Transverse colon (tissue), 4 donors: Measurements from ENCODE around the gene SLC35F4. TPM values are rescaled to one million over a fixed set of nuclear protein-coding genes. Genes with fewer than 3 reads are reported as not detected.

Experiments used
- DNase-seq: peaks from one replicate; pipeline ENCODE4 v3.0.0-alpha.2; 2019
- H3K27ac ChIP-seq, 4 donors: fragments of 200-600 bp; sonication (generic); 2 replicates each; pipeline ENCODE4 v1.5.1; 2016 to 2018; ENCODE audit warnings: inconsistent platforms in 4 of 4
- H3K27me3 ChIP-seq: fragments of 200-600 bp; sonication (generic); 2 replicates; pipeline ENCODE4 v1.5.1; 2017; ENCODE audit warnings: inconsistent platforms
- H3K36me3 ChIP-seq, 4 donors: fragments of 200-600 bp; sonication (generic); 2 replicates each; pipeline ENCODE4 v1.5.1; 2017 to 2019; ENCODE audit warnings: inconsistent platforms in 4 of 4
- H3K4me1 ChIP-seq, 4 donors: fragments of 200-600 bp; sonication (generic); 2 replicates each; pipeline ENCODE4 v1.5.1; 2017 to 2020; ENCODE audit warnings: inconsistent platforms in 4 of 4
- H3K4me3 ChIP-seq, 4 donors: fragments of 200-600 bp; sonication (generic); 1 replicate in 1 of 4; 2 replicates in 3 of 4; pipeline versions ENCODE4 v1.5.1 to v1.6.1; 2017 to 2019; ENCODE audit warnings: inconsistent platforms in 4 of 4
- H3K9me3 ChIP-seq, 2 donors: fragments of 200-600 bp; sonication (generic); 2 replicates each; pipeline ENCODE4 v1.5.1; 2017 to 2019; ENCODE audit warnings: inconsistent platforms in 2 of 2
- CTCF ChIP-seq, 5 experiments: fragments of 200-600 bp in 3 of 5; fragments of 450-650 bp in 2 of 5; sonication (generic) in 3 of 5; IDR thresholded peaks; 1 replicate in 2 of 5; 2 replicates in 3 of 5; pipeline ENCODE4 v1.5.1; 2016 to 2017; ENCODE audit warnings: antibody characterized with exemption in 5 of 5, inconsistent platforms in 3 of 5, mild to moderate bottlenecking in 2 of 5, moderate library complexity in 1 of 5
- EP300 ChIP-seq: sonication (generic); formaldehyde crosslinking; IDR thresholded peaks from one replicate; pipeline ENCODE4 v1.6.1; 2017; ENCODE audit warnings: antibody characterized with exemption, low read depth
- POLR2A ChIP-seq: fragments of 450-650 bp; IDR thresholded peaks from one replicate; pipeline ENCODE4 v1.6.1; 2016; ENCODE audit warnings: antibody characterized with exemption, mild to moderate bottlenecking, moderate library complexity
- POLR2AphosphoS5 ChIP-seq, 3 donors: sonication (generic); formaldehyde crosslinking; IDR thresholded peaks; one replicate each; pipeline ENCODE4 v1.6.1; 2016; ENCODE audit warnings: antibody characterized with exemption in 3 of 3
- WGBS, 2 donors: methylation state at CpG; one replicate each; pipeline ENCODE4 v1.1.5; 2018; ENCODE audit warnings: low coverage in 1 of 2; 5-methylcytosine and 5-hydroxymethylcytosine counted together
- in situ Hi-C, 4 donors: fragments of 200-750 bp; cut with MboI; loops; one replicate each; pipeline versions ENCODE4 v1.15.0 to v1.15.1; 2017; ENCODE audit warnings: low sequenced_read_pairs in 3 of 4, low pct_ligation_motif_present in 1 of 4, low pct_unique_long_range_greater_than_20kb in 1 of 4
- intact Hi-C: fragments of 100-400 bp; cut with DNase I; formaldehyde crosslinking; loops from one replicate; pipeline ENCODE4 v1.15.1; 2023; ENCODE audit warnings: low total_unique reads
- total RNA-seq, 4 donors: library from RNA; depleted of rRNA; stranded (reverse); fragments of >200 nt; gene quantifications; one replicate each; pipeline ENCODE4 v1.1.0, GENCODE V29; 2016

Gene SLC35F4
- total RNA-seq, 4 donors from 2014 or later: not detected

GRCh38 chr14:57831981-57832380, 33.9 kb downstream of the SLC35F4 start:
- TF ChIP-seq EP300: no peak
- no peak for TF ChIP-seq CTCF (IDR thresholded peaks at IDR 0.05)
- TF ChIP-seq POLR2A: no peak
- no peak for TF ChIP-seq POLR2AphosphoS5 (IDR thresholded peaks at IDR 0.05)
- Histone ChIP-seq H3K4me1 (no peaks in the 10 kb centered on the region), H3K27ac (no peak overlapping the region), H3K9me3 (no peaks in the 10 kb centered on the region), H3K36me3 (no peaks in the 10 kb centered on the region), H3K27me3 (no peaks in the 10 kb centered on the region), H3K4me3 (no peak overlapping the region)
- in situ Hi-C loops (no loop called here), intact Hi-C loops (no loop called here)
- 15% methylated on average over 5 of the region's 5 CpGs; no CpG with 5 or more reads in 1 of the 2 donors for WGBS, 2 donors
- DNase-seq: no peak

DNA sequence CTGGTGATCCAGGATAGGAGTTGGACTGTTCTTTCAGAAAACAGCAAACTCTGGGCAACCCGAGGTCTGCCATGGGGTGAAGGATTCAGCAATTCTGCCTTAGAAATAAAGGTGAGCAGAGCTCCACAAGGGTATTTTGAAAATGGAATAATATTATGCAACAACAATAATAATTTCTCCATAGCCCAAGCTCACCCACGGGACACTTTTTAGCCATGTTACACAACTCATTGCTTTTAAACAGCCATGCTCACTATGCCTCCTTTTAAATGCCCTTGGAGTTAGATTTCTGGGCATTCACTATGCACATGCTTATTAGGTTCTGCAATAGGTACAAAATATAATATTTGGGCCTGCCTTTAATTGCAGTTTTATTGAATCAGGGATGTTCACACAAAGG, 37.2 kb downstream of the SLC35F4 start:
- Histone ChIP-seq H3K27ac (no peak overlapping the region), H3K36me3 (no peaks in the 10 kb centered on the region), H3K4me3 (no peak overlapping the region), H3K4me1 (no peaks in the 10 kb centered on the region), H3K9me3 (no peaks in the 10 kb centered on the region), H3K27me3 (no peaks in the 10 kb centered on the region)
- DNase-seq: no peak
- intact Hi-C loops (no loop called here), in situ Hi-C loops (no loop called here)
- TF ChIP-seq CTCF (IDR thresholded peaks at IDR 0.05) (no peak), POLR2AphosphoS5 (IDR thresholded peaks at IDR 0.05) (no peak), EP300 (no peak), POLR2A (no peak)
- 48 to 65% methylated on average over 2 of the region's 2 CpGs for WGBS, 2 donors

DNA sequence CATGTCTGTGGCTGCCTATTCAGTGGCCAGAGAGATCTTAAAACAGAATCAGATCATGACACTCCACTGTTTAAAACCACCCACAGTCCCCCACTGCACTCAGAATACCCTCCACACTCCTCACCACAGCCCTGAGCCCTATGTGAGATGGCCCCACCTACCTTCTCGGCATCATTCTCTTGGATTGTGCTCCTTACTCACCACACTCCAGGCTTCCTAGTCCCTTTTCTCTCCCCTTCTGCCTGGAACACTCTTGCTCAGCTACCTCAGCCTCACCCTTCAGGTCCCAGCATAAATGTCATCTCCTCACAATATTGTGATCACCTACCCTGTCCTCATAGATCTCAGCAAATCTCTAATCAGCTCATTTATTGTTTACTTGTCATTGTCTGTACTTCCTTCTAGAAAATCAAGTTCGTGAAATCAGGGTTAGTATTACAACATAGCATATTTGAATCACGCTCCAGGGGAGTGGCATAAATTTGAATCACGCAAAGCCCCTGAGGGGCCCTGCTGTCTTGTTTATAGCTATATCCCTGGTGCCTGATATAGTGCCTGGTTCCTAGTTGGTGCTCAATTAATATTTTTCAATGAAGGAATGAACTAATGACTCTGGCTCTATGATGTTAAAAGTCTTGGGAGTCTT, 42.8 kb downstream of the SLC35F4 start:
- in situ Hi-C loops: no loop called here
- DNase-seq: no peak
- H3K27ac ChIP-seq: no peak overlapping the region
- no peaks in the 10 kb centered on the region for H3K4me1 ChIP-seq
- 63 to 71% methylated on average over 3 to 4 of the region's 4 CpGs for WGBS, 2 donors
- no peaks in the 10 kb centered on the region for H3K27me3 ChIP-seq
- intact Hi-C loops: no loop called here
- no peaks in the 10 kb centered on the region for H3K36me3 ChIP-seq
- H3K9me3 ChIP-seq: no peaks in the 10 kb centered on the region
- H3K4me3 ChIP-seq: no peak overlapping the region
- no peak for TF ChIP-seq POLR2AphosphoS5 (IDR thresholded peaks at IDR 0.05)
- no peak for TF ChIP-seq CTCF (IDR thresholded peaks at IDR 0.05)
- TF ChIP-seq EP300: no peak
- TF ChIP-seq POLR2A: no peak

DNA sequence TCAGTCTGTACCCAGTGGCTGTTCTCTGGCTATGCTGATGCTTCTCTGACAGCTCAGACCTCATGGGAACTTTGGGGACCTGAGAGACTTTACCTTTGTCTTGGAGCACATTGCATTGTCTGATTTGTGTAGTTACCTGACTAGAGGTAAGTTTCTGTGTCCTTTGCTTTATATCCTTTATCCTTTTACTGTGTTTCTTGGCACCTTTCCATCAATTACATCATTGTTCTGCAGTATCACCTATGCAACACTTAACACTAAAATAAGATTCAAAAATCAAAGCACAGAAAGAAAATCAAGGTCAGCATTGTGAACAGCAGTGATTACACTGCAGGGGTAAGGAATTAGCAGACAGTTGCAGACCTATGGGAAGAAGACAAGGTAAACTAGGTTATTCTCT, 43.8 kb downstream of the SLC35F4 start:
- Histone ChIP-seq H3K4me1 (no peaks in the 10 kb centered on the region), H3K9me3 (no peaks in the 10 kb centered on the region), H3K4me3 (no peak overlapping the region), H3K27ac (no peak overlapping the region), H3K36me3 (no peaks in the 10 kb centered on the region), H3K27me3 (no peaks in the 10 kb centered on the region)
- TF ChIP-seq EP300: no peak
- no peak for TF ChIP-seq POLR2A
- TF ChIP-seq POLR2AphosphoS5 (IDR thresholded peaks at IDR 0.05): no peak
- TF ChIP-seq CTCF (IDR thresholded peaks at IDR 0.05): no peak
- in situ Hi-C loops: no loop called here
- intact Hi-C loops: no loop called here
- DNase-seq: no peak
